MM.1S (cell line): Measurements from ENCODE around the gene SCARF1.

Source experiments
- DNase-seq: peaks from one replicate; pipeline ENCODE4 v3.0.0-alpha.2; 2015
- H2AFZ ChIP-seq: fragments of 300-600 bp; sonication (generic); 2 replicates; pipeline ENCODE4 v1.6.0; 2016; ENCODE audit warnings: antibody characterized with exemption, low read length
- H3F3A ChIP-seq: fragments of 300-600 bp; sonication (generic); 2 replicates; pipeline ENCODE4 v1.6.1; 2016; ENCODE audit warnings: mild to moderate bottlenecking, antibody characterized with exemption, low read length, moderate library complexity, mixed read lengths; ENCODE audit not compliant: insufficient read depth
- H3K27ac ChIP-seq: fragments of 300-600 bp; sonication (generic); 2 replicates; pipeline ENCODE4 v1.5.1; 2016; ENCODE audit warnings: mild to moderate bottlenecking, low read length
- H3K27me3 ChIP-seq: fragments of 300-600 bp; sonication (generic); replicated peaks from 2 replicates; pipeline ENCODE4 v1.6.0; 2016; ENCODE audit warnings: low read length; ENCODE audit not compliant: insufficient read depth
- H3K36me3 ChIP-seq: fragments of 300-600 bp; sonication (generic); replicated peaks from 2 replicates; pipeline ENCODE4 v1.6.1; 2016; ENCODE audit warnings: mild to moderate bottlenecking, low read length, mixed read lengths; ENCODE audit not compliant: insufficient read depth
- H3K4me1 ChIP-seq: fragments of 300-600 bp; sonication (generic); 2 replicates; pipeline ENCODE4 v1.6.1; 2016; ENCODE audit warnings: low read length, mixed read lengths
- H3K4me2 ChIP-seq: fragments of 300-600 bp; sonication (generic); 2 replicates; pipeline ENCODE4 v1.6.0; 2016; ENCODE audit warnings: low read depth, low read length
- H3K4me3 ChIP-seq: fragments of 300-600 bp; sonication (generic); 2 replicates; pipeline ENCODE4 v1.5.1; 2016; ENCODE audit warnings: low read length, mixed read lengths
- H3K79me2 ChIP-seq: fragments of 300-600 bp; sonication (generic); 2 replicates; pipeline ENCODE4 v1.6.1; 2016; ENCODE audit warnings: mixed run types, low read length, mixed read lengths
- H3K9ac ChIP-seq: fragments of 300-600 bp; sonication (generic); 2 replicates; pipeline ENCODE4 v1.6.1; 2016; ENCODE audit warnings: low read length, mixed read lengths
- H3K9me2 ChIP-seq: fragments of 300-600 bp; sonication (generic); replicated peaks from 2 replicates; pipeline ENCODE4 v1.6.1; 2016; ENCODE audit warnings: mild to moderate bottlenecking, low read length, mixed read lengths; ENCODE audit not compliant: insufficient read depth
- H3K9me3 ChIP-seq: fragments of 300-600 bp; sonication (generic); replicated peaks from 2 replicates; pipeline ENCODE4 v1.6.1; 2016; ENCODE audit warnings: mild to moderate bottlenecking, low read length, mixed read lengths; ENCODE audit not compliant: insufficient read depth
- H4K20me1 ChIP-seq: fragments of 300-600 bp; sonication (generic); 2 replicates; pipeline ENCODE4 v1.6.1; 2016; ENCODE audit warnings: mild to moderate bottlenecking, low read length, moderate library complexity, mixed read lengths; ENCODE audit not compliant: insufficient read depth
- EZH2 ChIP-seq: fragments of 300-600 bp; sonication (generic); optimal IDR thresholded peaks from 2 replicates; pipeline ENCODE3; 2017; ENCODE audit warnings: low read depth, mild to moderate bottlenecking, antibody characterized with exemption, low read length, mixed read lengths
- EZH2phosphoT487 ChIP-seq: fragments of 300-600 bp; sonication (generic); IDR thresholded peaks from 2 replicates; pipeline ENCODE4 v1.6.1; 2018; ENCODE audit warnings: antibody characterized with exemption, low read length
- TF ChIP-seq, protein P1 (sequence below): fragments of 300-600 bp; sonication (generic); IDR thresholded peaks from 2 replicates; pipeline ENCODE4 v1.5.1; 2016; ENCODE audit warnings: antibody characterized with exemption, low read length, mixed read lengths

The SCARF1 gene

GRCh38 chr17:1612400-1612799 is 33.1 kb downstream of the SCARF1 start:
- H2AFZ ChIP-seq = no peak overlapping the region
- no peak overlapping the region for H3K9ac ChIP-seq
- H4K20me1 ChIP-seq = no peaks in the 10 kb centered on the region
- no peak for DNase-seq
- TF ChIP-seq, protein P1, sequence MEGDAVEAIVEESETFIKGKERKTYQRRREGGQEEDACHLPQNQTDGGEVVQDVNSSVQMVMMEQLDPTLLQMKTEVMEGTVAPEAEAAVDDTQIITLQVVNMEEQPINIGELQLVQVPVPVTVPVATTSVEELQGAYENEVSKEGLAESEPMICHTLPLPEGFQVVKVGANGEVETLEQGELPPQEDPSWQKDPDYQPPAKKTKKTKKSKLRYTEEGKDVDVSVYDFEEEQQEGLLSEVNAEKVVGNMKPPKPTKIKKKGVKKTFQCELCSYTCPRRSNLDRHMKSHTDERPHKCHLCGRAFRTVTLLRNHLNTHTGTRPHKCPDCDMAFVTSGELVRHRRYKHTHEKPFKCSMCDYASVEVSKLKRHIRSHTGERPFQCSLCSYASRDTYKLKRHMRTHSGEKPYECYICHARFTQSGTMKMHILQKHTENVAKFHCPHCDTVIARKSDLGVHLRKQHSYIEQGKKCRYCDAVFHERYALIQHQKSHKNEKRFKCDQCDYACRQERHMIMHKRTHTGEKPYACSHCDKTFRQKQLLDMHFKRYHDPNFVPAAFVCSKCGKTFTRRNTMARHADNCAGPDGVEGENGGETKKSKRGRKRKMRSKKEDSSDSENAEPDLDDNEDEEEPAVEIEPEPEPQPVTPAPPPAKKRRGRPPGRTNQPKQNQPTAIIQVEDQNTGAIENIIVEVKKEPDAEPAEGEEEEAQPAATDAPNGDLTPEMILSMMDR = no peak
- no peak for TF ChIP-seq EZH2phosphoT487
- TF ChIP-seq EZH2 = no peak
- no peaks in the 10 kb centered on the region for H3K9me3 ChIP-seq
- H3K27me3 ChIP-seq = no peaks in the 10 kb centered on the region
- H3K4me1 ChIP-seq = no peaks in the 10 kb centered on the region
- no peak overlapping the region for H3K4me2 ChIP-seq
- H3K79me2 ChIP-seq = no peaks in the 10 kb centered on the region
- no peaks in the 10 kb centered on the region for H3K36me3 ChIP-seq
- H3F3A ChIP-seq = no peaks in the 10 kb centered on the region
- H3K9me2 ChIP-seq = no peaks in the 10 kb centered on the region
- H3K4me3 ChIP-seq = no peak overlapping the region
- no peak overlapping the region for H3K27ac ChIP-seq

GRCh38 chr17:1611715-1612114 is 33.8 kb downstream of the SCARF1 start:
- H3K79me2 ChIP-seq = no peaks in the 10 kb centered on the region
- no peak overlapping the region for H3K4me2 ChIP-seq
- no peaks in the 10 kb centered on the region for H3K9me3 ChIP-seq
- no peaks in the 10 kb centered on the region for H3F3A ChIP-seq
- H3K9me2 ChIP-seq = no peaks in the 10 kb centered on the region
- no peak overlapping the region for H2AFZ ChIP-seq
- H3K4me1 ChIP-seq = no peaks in the 10 kb centered on the region
- no peak overlapping the region for H3K4me3 ChIP-seq
- no peak for DNase-seq
- H3K27me3 ChIP-seq = no peaks in the 10 kb centered on the region
- H3K9ac ChIP-seq = no peak overlapping the region
- no peaks in the 10 kb centered on the region for H3K36me3 ChIP-seq
- TF ChIP-seq, protein P1 = no peak
- TF ChIP-seq EZH2 (no peak), EZH2phosphoT487 (no peak)
- no peaks in the 10 kb centered on the region for H4K20me1 ChIP-seq
- H3K27ac ChIP-seq = no peak overlapping the region

DNA sequence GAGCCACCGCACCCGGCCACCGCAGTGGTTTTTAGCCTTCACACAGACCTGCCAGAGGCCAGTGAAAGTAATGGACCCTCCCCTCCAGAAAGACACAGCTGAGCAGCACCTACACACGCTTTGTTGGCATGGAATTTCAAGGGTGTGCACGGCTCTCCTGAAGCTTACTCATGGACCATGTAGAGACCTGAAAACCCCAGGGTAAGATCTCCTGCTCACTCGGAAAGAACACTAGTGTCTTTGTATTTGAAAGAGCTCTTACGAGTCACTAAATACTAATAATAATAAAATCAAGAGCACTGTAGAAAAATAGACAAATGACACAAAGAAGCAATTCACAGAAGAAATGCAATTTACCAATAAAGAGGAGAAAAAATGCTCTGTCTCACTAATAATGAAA is 36.9 kb downstream of the SCARF1 start:
- H3K36me3 ChIP-seq = no peaks in the 10 kb centered on the region

More for the DNA sequence above, 36.9 kb downstream of the SCARF1 start:
- H2AFZ ChIP-seq = no peak overlapping the region
- TF ChIP-seq EZH2phosphoT487 = no peak
- no peak for TF ChIP-seq EZH2
- TF ChIP-seq, protein P1 = no peak
- no peak overlapping the region for H3K9ac ChIP-seq
- no peaks in the 10 kb centered on the region for H3K4me1 ChIP-seq
- H4K20me1 ChIP-seq = no peaks in the 10 kb centered on the region
- H3K27me3 ChIP-seq = no peaks in the 10 kb centered on the region
- no peaks in the 10 kb centered on the region for H3F3A ChIP-seq
- H3K9me2 ChIP-seq = no peaks in the 10 kb centered on the region
- no peaks in the 10 kb centered on the region for H3K79me2 ChIP-seq
- no peaks in the 10 kb centered on the region for H3K9me3 ChIP-seq
- H3K4me3 ChIP-seq = no peak overlapping the region
- no peak overlapping the region for H3K4me2 ChIP-seq
- DNase-seq = no peak
- no peak overlapping the region for H3K27ac ChIP-seq
